Omental fat pad (tissue), 4 donors: Measurements from ENCODE around the gene VMA21. TPM values are rescaled to one million over a fixed set of nuclear protein-coding genes. Genes with fewer than 3 reads are reported as not detected.

ENCODE experiments used
- ATAC-seq: fragments of 150-250 bp; one replicate; pipeline ENCODE4 v1.9.1; 2016; ENCODE audit warnings: mild to moderate bottlenecking, moderate library complexity; ENCODE audit not compliant: low FRiP score
- DNase-seq: peaks from one replicate; pipeline ENCODE4 v3.0.0-alpha.2; 2019; ENCODE audit warnings: low spot score
- total RNA-seq, 4 donors: library from RNA; depleted of rRNA; stranded (reverse); fragments of >200 nt; gene quantifications; one replicate each; pipeline ENCODE4 v1.1.0, GENCODE V29; 2016
- TF ChIP-seq, protein P1 (sequence below), 3 donors: fragments of 450-650 bp; IDR thresholded peaks; one replicate each; pipeline ENCODE4 v1.5.1; 2016 to 2017; ENCODE audit warnings: antibody characterized with exemption in 3 of 3, mild to moderate bottlenecking in 3 of 3, moderate library complexity in 2 of 3

Gene VMA21
- total RNA-seq, 4 donors from 2014 or later, result 34.2 to 42.5 (median 38.7) TPM

DNA sequence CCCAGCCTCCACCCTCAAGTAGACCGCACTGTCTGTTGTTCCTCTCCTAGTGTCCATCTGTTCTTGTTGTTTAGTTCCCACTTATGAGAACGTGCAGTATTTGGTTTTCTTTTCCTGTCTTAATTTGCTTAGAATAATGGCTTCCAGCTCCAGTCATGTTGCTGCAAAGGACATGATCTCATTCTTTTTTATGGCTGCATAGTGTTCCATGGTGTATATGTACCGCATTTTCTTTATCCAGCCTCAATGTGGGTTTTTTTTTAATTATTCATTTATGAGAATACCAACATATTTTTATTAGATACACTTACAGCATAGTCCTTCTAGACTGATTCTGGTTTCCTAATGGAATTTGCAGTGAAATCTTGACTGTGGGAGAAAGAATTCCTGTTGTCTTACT is 1.3 kb downstream of the VMA21 start:
- DNase-seq (no peak), ATAC-seq (no peak)
- TF ChIP-seq, protein P1, sequence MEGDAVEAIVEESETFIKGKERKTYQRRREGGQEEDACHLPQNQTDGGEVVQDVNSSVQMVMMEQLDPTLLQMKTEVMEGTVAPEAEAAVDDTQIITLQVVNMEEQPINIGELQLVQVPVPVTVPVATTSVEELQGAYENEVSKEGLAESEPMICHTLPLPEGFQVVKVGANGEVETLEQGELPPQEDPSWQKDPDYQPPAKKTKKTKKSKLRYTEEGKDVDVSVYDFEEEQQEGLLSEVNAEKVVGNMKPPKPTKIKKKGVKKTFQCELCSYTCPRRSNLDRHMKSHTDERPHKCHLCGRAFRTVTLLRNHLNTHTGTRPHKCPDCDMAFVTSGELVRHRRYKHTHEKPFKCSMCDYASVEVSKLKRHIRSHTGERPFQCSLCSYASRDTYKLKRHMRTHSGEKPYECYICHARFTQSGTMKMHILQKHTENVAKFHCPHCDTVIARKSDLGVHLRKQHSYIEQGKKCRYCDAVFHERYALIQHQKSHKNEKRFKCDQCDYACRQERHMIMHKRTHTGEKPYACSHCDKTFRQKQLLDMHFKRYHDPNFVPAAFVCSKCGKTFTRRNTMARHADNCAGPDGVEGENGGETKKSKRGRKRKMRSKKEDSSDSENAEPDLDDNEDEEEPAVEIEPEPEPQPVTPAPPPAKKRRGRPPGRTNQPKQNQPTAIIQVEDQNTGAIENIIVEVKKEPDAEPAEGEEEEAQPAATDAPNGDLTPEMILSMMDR (IDR thresholded peaks at IDR 0.05), result no peak

DNA sequence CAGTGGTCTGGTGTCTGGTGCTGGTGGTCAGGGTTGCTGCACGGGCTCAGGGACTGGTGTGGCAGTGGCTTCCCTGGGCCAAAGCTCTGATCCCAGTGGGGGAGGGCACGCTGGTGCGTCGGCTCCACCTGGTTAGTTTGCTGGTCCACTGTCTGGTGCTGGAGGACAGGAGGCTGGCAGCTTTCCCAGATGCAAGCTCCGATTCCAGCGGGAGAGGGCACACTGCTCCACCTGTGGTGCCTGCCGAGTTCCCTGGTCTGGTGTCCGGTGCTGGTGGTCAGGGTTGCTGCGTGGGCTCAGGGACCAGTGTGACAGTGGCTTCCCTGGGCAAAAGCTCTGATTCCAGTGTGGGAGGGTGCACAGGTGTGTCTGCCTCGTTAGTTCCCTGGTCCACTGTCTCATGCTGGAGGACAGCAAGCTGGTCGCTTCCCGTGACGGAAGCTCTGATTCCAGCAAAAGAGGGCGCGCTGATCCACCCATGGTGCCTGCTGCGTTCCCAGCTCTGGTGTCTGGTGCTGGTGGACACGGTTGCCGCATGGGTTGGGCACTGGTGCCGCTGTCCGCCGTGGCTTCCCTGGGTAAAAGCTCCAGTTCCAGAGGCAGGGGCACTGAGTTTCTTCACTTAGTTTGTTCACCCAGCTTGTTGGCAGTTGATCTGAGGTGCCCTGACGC is 5.8 kb downstream of the VMA21 start:
- no peak for DNase-seq
- TF ChIP-seq, protein P1 (IDR thresholded peaks at IDR 0.05), result no peak
- ATAC-seq, result no peak

DNA sequence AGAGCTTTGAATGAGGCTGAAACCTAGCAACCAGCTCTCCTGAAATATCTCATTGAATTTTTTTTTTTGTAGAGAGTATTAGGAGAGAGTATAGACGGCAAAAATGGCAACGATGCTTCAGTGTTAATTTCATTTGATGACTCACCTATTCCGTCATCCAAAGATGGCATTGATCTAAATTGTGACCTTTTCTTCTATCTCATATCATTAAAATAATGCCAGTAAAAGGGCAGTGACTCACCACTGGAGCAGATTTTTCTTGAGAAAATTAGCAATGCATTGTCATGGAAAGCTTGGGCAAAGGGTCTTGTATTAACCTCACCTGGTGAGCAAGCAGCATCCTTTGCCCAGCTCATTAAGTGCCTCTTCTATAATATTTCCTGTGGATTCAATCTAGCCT is 19.6 kb downstream of the VMA21 start:
- TF ChIP-seq, protein P1 (IDR thresholded peaks at IDR 0.05), result no peak
- ATAC-seq (no peak), DNase-seq (no peak)

DNA sequence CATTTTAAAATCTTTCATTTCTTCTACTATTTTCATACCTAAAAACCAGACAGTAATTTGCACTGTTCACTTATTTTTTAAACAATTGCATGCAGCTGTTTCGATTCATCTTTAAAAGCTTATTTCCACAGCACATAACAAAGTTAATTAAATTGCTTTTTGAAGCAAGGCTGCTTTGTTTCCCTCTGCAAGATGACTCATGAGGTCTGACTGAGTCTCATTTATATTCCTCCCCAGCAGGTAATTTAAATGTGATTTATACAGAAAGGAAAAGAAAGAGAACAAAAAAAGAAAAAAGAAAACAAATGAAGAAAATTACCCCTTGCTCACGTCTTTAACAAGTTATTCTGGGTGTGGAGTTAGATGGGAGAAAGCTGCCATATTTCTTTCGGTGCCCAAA is 22.8 kb downstream of the VMA21 start:
- no peak for ATAC-seq
- TF ChIP-seq, protein P1 (IDR thresholded peaks at IDR 0.05), result no peak
- no peak for DNase-seq

DNA sequence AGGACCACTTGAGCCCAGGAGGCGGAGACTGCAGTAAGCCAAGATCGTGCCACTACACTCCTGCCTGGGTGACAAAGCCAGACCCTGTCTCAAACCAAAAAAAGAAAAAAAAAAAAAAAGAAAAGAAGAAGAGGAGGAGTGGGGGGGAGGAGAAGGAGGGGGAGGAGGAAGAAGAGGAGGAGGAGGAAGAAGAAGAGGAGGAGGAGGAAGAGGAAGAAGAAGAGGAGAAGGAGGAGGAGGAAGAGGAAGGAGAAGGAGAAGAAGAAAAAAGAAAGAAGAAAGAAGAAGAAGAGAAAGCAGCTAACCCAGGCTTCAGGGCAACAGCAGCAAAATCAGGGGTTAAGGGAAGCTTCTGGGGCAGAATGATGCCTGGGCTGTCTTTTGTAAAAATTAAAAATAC is 27.5 kb downstream of the VMA21 start:
- DNase-seq (no peak), ATAC-seq (no peak)
- TF ChIP-seq, protein P1 (IDR thresholded peaks at IDR 0.05), result no peak

DNA sequence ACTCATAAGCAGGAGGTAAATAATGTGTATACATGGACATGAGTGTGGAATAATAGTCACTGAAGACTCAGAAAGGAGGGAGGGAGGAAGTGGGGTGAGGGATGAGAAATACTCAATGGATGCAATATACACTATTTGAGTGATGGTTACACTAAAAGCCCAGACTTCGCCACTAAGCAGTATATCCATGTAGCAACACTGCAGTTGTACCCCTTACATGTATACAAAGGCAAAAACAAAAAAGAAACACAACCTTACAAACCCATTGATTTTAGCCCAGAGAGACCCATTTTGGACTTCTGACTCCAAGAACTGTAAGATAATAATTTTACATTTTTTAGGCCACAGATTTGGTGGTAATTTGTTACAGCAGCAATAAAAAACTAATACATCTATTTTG is 51.5 kb downstream of the VMA21 start:
- ATAC-seq (no peak), DNase-seq (no peak)
- TF ChIP-seq, protein P1 (IDR thresholded peaks at IDR 0.05), result no peak

DNA sequence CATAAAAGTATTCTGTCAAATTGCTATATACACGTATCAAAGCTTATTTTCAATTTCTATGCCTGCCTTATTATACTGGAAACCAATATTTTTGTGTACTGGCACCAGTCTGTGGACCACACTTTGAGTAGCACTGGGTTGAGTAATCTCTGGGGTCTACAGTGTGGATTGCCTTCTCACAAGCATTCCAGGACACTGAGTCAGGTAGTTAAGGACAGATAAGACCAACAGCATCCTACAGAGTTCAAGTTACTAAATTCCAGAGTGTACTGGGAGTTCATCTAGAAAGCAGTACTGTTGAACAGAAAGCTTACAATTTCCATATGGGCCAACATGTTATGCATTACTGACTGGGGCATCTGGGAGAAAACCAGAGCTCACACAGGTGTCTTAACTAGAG is 61.8 kb downstream of the VMA21 start:
- TF ChIP-seq, protein P1 (IDR thresholded peaks at IDR 0.05), result no peak
- DNase-seq (no peak), ATAC-seq (no peak)
